Endothelial cell of umbilical vein (primary cell): ENCODE data around the gene TBCC. TPM values are rescaled to one million over a fixed set of nuclear protein-coding genes. Genes with fewer than 3 reads are reported as not detected.

Experiments
- BruUV-seq: library from RNA; stranded (reverse); fragments of 400-500 nt; replicated peaks from 2 replicates; lab custom pipeline; 2021; lab: Mats Ljungman, UMichigan
- CTCF ChIA-PET: fragments of 300-600, 350-600 bp; sonication (Branson Sonifier 250); formaldehyde crosslinking; loops from one replicate; lab custom pipeline; 2021; ENCODE audit warnings: antibody characterized with exemption, inconsistent platforms; lab: Charles Lee
- POLR2A ChIA-PET: fragments of 300-600, 350-600 bp; sonication (Branson Sonifier 250); formaldehyde crosslinking; loops from one replicate; lab custom pipeline; 2021; ENCODE audit warnings: antibody characterized with exemption, inconsistent platforms; lab: Charles Lee
- DNase-seq: peaks from one replicate; pipeline ENCODE4 v3.0.0-alpha.2; 2011; ENCODE audit warnings: low read depth, low spot score
- FAIRE-seq: peaks from 2 replicates; lab custom pipeline; 2011; peaks lifted over from hg19 to GRCh38; lab: Jason Lieb, UNC
- H2AFZ ChIP-seq: 2 replicates; pipeline ENCODE4 v1.6.0; 2012; ENCODE audit warnings: low read depth, low read length, control low read depth, inconsistent platforms
- H3K27ac ChIP-seq: 2 replicates; pipeline ENCODE4 v1.5.1; 2011; ENCODE audit warnings: low read depth, mild to moderate bottlenecking, control low read depth, low read length, moderate library complexity; ENCODE audit not compliant: insufficient read depth
- H3K27me3 ChIP-seq, 2 experiments: 2 replicates each; pipeline versions ENCODE4 v1.6.0 to v1.6.1; 2011; ENCODE audit warnings: low read length in 2 of 2, mixed read lengths in 1 of 2; ENCODE audit not compliant: control insufficient read depth in 2 of 2, insufficient read depth in 2 of 2
- H3K36me3 ChIP-seq, 2 experiments: 2 replicates in 1 of 2; 3 replicates in 1 of 2; pipeline ENCODE4 v1.5.1; 2011; ENCODE audit warnings: low read length in 2 of 2, mild to moderate bottlenecking in 1 of 2, moderate library complexity in 1 of 2; ENCODE audit not compliant: control insufficient read depth in 2 of 2, insufficient read depth in 2 of 2; ENCODE audit errors: extremely low read depth in 1 of 2
- H3K4me1 ChIP-seq: 3 replicates; pipeline ENCODE4 v1.5.1; 2011; ENCODE audit warnings: mild to moderate bottlenecking, low read length; ENCODE audit not compliant: control insufficient read depth, insufficient read depth; ENCODE audit errors: extremely low read depth
- H3K4me2 ChIP-seq: 2 replicates; pipeline ENCODE4 v1.6.1; 2011; ENCODE audit warnings: low read length, control low read depth, mixed read lengths; ENCODE audit not compliant: insufficient read depth
- H3K4me3 ChIP-seq, 3 experiments: fragments of 200-600 bp in 1 of 3; sonication (generic), shearing (Covaris generic) in 1 of 3; replicated peaks in 1 of 3; 2 replicates each; pipeline ENCODE4 v1.5.1; 2011 to 2016; ENCODE audit warnings: control low read depth in 3 of 3, low read length in 3 of 3, mild to moderate bottlenecking in 2 of 3, inconsistent platforms in 1 of 3, low read depth in 1 of 3, moderate library complexity in 1 of 3; ENCODE audit not compliant: insufficient read depth in 1 of 3
- H3K79me2 ChIP-seq: 2 replicates; pipeline ENCODE4 v1.6.0; 2012; ENCODE audit warnings: low read length, inconsistent platforms; ENCODE audit not compliant: control insufficient read depth, insufficient read depth
- H3K9ac ChIP-seq: replicated peaks from 2 replicates; pipeline ENCODE3; 2011; ENCODE audit warnings: low read length, control low read depth; ENCODE audit not compliant: insufficient read depth; ENCODE audit errors: extremely low read depth
- H3K9me1 ChIP-seq: replicated peaks from 3 replicates; pipeline ENCODE4 v1.6.0; 2011; ENCODE audit warnings: mild to moderate bottlenecking, low read length; ENCODE audit not compliant: control insufficient read depth, insufficient read depth; ENCODE audit errors: extremely low read depth
- H3K9me3 ChIP-seq: replicated peaks from 2 replicates; pipeline ENCODE4 v1.5.1; 2012; ENCODE audit warnings: low read length, inconsistent platforms; ENCODE audit not compliant: control insufficient read depth, insufficient read depth
- H4K20me1 ChIP-seq: replicated peaks from 2 replicates; pipeline ENCODE3; 2011; ENCODE audit warnings: mild to moderate bottlenecking, low read length; ENCODE audit not compliant: control insufficient read depth, insufficient read depth; ENCODE audit errors: extremely low read depth
- CTCF ChIP-seq, 2 donors: IDR thresholded peaks; 1 replicate in 1 of 2; 2 replicates in 1 of 2; pipeline ENCODE4 v1.5.1; 2011; ENCODE audit warnings: low read length in 2 of 2, mild to moderate bottlenecking in 2 of 2, moderate library complexity in 2 of 2, control low read depth in 1 of 2, inconsistent platforms in 1 of 2, low read depth in 1 of 2; ENCODE audit not compliant: insufficient read depth in 1 of 2; ENCODE audit errors: extremely low read depth in 1 of 2
- EZH2 ChIP-seq: IDR thresholded peaks from 2 replicates; pipeline ENCODE4 v1.6.1; 2012; ENCODE audit warnings: borderline replicate concordance, low read depth, mild to moderate bottlenecking, moderate library complexity, low read length, inconsistent platforms; ENCODE audit not compliant: severe bottlenecking
- FOS ChIP-seq: IDR thresholded peaks from 2 replicates; pipeline ENCODE4 v1.6.1; 2011; ENCODE audit warnings: mild to moderate bottlenecking, low read length, moderate library complexity, borderline replicate concordance; ENCODE audit not compliant: insufficient read depth
- GATA2 ChIP-seq: IDR thresholded peaks from 2 replicates; pipeline ENCODE4 v1.7.0; 2011; ENCODE audit warnings: low read depth, mild to moderate bottlenecking, moderate library complexity, mixed read lengths, low read length; ENCODE audit not compliant: insufficient read length, insufficient read depth
- JUN ChIP-seq: IDR thresholded peaks from 2 replicates; pipeline ENCODE4 v1.6.1; 2011; ENCODE audit warnings: borderline replicate concordance, low read depth; ENCODE audit not compliant: insufficient read length, insufficient read depth
- MAX ChIP-seq: IDR thresholded peaks from 2 replicates; pipeline ENCODE4 v1.6.1; 2011; ENCODE audit not compliant: insufficient read depth, insufficient read length
- MYC ChIP-seq: IDR thresholded peaks from one replicate; pipeline ENCODE4 v1.6.1; 2011; ENCODE audit warnings: mild to moderate bottlenecking, low read depth, low read length
- POLR2A ChIP-seq: IDR thresholded peaks from 2 replicates; pipeline ENCODE4 v1.6.1; 2012; ENCODE audit warnings: low read depth, mild to moderate bottlenecking, control low read depth, low read length
- POLR2AphosphoS5 ChIP-seq: IDR thresholded peaks from 2 replicates; pipeline ENCODE4 v1.6.1; 2012; ENCODE audit warnings: low read depth, mild to moderate bottlenecking, control low read depth, low read length, moderate library complexity; ENCODE audit not compliant: insufficient read depth
- dilution Hi-C: fragments of 300-500 bp; cut with MboI; formaldehyde crosslinking; loops from one replicate; pipeline ENCODE4 v1.15.0; 2019; ENCODE audit warnings: low sequenced_read_pairs; ENCODE audit not compliant: extremely low pct_ligation_motif_present
- intact Hi-C: fragments of 100-400 bp; cut with micrococcal nuclease; formaldehyde crosslinking; loops from one replicate; pipeline ENCODE4 v1.10.0; 2022
- polyA plus RNA-seq, 4 experiments: library from polyadenylated mRNA; depleted of rRNA in 3 of 4; stranded (reverse) in 3 of 4; unstranded in 1 of 4; fragments of >200 nt; gene quantifications; 2 replicates each; pipeline versions ENCODE4 v1.2.1 to v1.2.3, GENCODE V29; 2011 to 2012; ENCODE audit warnings: missing spikeins in 1 of 4
- total RNA-seq: library from RNA; stranded (reverse); gene quantifications from 2 replicates; pipeline ENCODE4 v1.2.3, GENCODE V29; 2021

Gene TBCC
- total and polyA plus RNA-seq, 2 donors (not counting 3 experiments of a cell fraction or from before 2014, with no cell fraction given), result 15.9 to 19.1 TPM

GRCh38 chr6:42740725-42741124 is 5.2 kb downstream of the TBCC start:
- no peak overlapping the region for H3K4me2 ChIP-seq
- peaks cover 19% of the 10 kb centered on the region for H3K79me2 ChIP-seq
- CTCF ChIA-PET, result interaction anchor here (0.9 to 1.6 kb wide), 6 partner anchors 8 to 123 kb away, joined by 3 to 6 read pairs (median 4); no protein-coding TSS in a partner anchor
- H3K4me1 ChIP-seq, result peaks cover 18% of the 10 kb centered on the region
- H4K20me1 ChIP-seq, result no peaks in the 10 kb centered on the region
- BruUV-seq, result no TSS peak
- no peaks in the 10 kb centered on the region for H3K9me1 ChIP-seq
- H3K36me3 ChIP-seq, result no peaks in the 10 kb centered on the region
- DNase-seq, result no peak
- intact Hi-C loops (no loop called here), dilution Hi-C loops (no loop called here)
- no peak overlapping the region for H3K27ac ChIP-seq
- H3K4me3 ChIP-seq, result no peak overlapping the region
- no peak for TF ChIP-seq CTCF (IDR thresholded peaks at IDR 0.05; ENCODE audit: extremely low read depth in 1 of 2, insufficient read depth in 1 of 2, low read depth in 1 of 2, low read length in 2 of 2)
- no peak for TF ChIP-seq FOS
- no peak for TF ChIP-seq POLR2AphosphoS5
- TF ChIP-seq MAX, result no peak
- TF ChIP-seq GATA2, result no peak
- no peak for TF ChIP-seq MYC
- no peak for TF ChIP-seq POLR2A
- TF ChIP-seq EZH2, result no peak
- TF ChIP-seq JUN, result no peak
- peaks cover 0 to 2% of the 10 kb centered on the region in 2 experiments for H3K27me3 ChIP-seq
- FAIRE-seq, result no peak
- no peaks in the 10 kb centered on the region for H3K9me3 ChIP-seq
- POLR2A ChIA-PET, result interaction anchor here (0.6 kb wide), 1 partner anchor 57 kb away, joined by 3 read pairs; no protein-coding TSS in a partner anchor
- H3K9ac ChIP-seq, result no peak overlapping the region
- H2AFZ ChIP-seq, result no peak overlapping the region
